Measurements from ENCODE around the gene SMARCA2. TPM values are rescaled to one million over a fixed set of nuclear protein-coding genes. Genes with fewer than 3 reads are reported as not detected.

The SMARCA2 gene
- total RNA-seq, 1 donor from 2014 or later: 110 TPM

DNA sequence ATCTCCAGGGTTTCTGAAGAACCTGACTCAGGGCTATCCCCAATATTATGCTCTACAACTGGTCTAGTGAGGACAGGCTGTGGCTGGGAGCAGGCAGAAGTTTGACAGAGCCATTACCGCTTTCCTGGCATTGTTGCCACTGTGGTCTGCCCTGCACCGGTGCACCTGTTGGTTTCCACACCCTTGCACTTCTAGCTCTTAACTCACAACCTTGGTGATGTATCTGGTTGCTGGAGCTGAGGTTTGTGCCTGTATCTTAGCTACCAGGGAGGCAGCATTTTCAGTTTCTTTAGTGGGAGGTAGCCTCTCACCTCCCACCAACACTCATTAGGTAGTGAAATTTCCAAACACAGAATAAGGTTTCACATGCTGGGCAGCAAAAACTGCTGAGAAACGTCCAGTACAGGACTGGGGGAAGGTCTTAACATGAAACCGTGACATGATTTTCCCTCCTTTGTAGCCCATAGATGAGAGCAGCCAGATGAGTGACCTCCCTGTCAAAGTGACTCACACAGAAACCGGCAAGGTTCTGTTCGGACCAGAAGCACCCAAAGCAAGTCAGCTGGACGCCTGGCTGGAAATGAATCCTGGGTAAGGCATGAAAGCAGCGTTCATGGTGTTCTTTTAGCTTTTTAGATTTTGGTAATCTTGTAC lies 57.7 kb downstream of the SMARCA2 start:
- H3K36me3 Mint-ChIP-seq (ENCODE audit: unreplicated experiment): peaks cover 54% of the 10 kb centered on the region
- no peak overlapping the region for H3K4me3 Mint-ChIP-seq (ENCODE audit: unreplicated experiment)
- H3K27me3 Mint-ChIP-seq (ENCODE audit: unreplicated experiment): no peaks in the 10 kb centered on the region
- no peaks in the 10 kb centered on the region for H3K9me3 Mint-ChIP-seq (ENCODE audit: unreplicated experiment)
- no peak overlapping the region for H3K27ac Mint-ChIP-seq (ENCODE audit: unreplicated experiment)
- TF ChIP-seq, protein P1, sequence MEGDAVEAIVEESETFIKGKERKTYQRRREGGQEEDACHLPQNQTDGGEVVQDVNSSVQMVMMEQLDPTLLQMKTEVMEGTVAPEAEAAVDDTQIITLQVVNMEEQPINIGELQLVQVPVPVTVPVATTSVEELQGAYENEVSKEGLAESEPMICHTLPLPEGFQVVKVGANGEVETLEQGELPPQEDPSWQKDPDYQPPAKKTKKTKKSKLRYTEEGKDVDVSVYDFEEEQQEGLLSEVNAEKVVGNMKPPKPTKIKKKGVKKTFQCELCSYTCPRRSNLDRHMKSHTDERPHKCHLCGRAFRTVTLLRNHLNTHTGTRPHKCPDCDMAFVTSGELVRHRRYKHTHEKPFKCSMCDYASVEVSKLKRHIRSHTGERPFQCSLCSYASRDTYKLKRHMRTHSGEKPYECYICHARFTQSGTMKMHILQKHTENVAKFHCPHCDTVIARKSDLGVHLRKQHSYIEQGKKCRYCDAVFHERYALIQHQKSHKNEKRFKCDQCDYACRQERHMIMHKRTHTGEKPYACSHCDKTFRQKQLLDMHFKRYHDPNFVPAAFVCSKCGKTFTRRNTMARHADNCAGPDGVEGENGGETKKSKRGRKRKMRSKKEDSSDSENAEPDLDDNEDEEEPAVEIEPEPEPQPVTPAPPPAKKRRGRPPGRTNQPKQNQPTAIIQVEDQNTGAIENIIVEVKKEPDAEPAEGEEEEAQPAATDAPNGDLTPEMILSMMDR (IDR thresholded peaks at IDR 0.05): no peak
- H3K4me1 Mint-ChIP-seq (ENCODE audit: unreplicated experiment): no peaks in the 10 kb centered on the region
- no peak for DNase-seq (ENCODE audit: extremely low spot score, unreplicated experiment)

GRCh38 chr9:2082772-2083171 lies 67.6 kb downstream of the SMARCA2 start:
- Mint-ChIP-seq H3K27ac (ENCODE audit: unreplicated experiment) (no peak overlapping the region), H3K27me3 (ENCODE audit: unreplicated experiment) (no peaks in the 10 kb centered on the region), H3K4me1 (ENCODE audit: unreplicated experiment) (peaks cover 27% of the 10 kb centered on the region), H3K4me3 (ENCODE audit: unreplicated experiment) (no peak overlapping the region), H3K9me3 (ENCODE audit: unreplicated experiment) (no peaks in the 10 kb centered on the region), H3K36me3 (ENCODE audit: unreplicated experiment) (peaks cover 46% of the 10 kb centered on the region)
- TF ChIP-seq, protein P1 (IDR thresholded peaks at IDR 0.05): no peak
- no peak for DNase-seq (ENCODE audit: extremely low spot score, unreplicated experiment)

GRCh38 chr9:2083479-2083878 lies 68.3 kb downstream of the SMARCA2 start:
- no peak for DNase-seq (ENCODE audit: extremely low spot score, unreplicated experiment)
- Mint-ChIP-seq H3K36me3 (ENCODE audit: unreplicated experiment) (peaks cover 43% of the 10 kb centered on the region), H3K4me1 (ENCODE audit: unreplicated experiment) (peaks cover 27% of the 10 kb centered on the region), H3K9me3 (ENCODE audit: unreplicated experiment) (no peaks in the 10 kb centered on the region), H3K4me3 (ENCODE audit: unreplicated experiment) (no peak overlapping the region), H3K27me3 (ENCODE audit: unreplicated experiment) (no peaks in the 10 kb centered on the region), H3K27ac (ENCODE audit: unreplicated experiment) (no peak overlapping the region)
- TF ChIP-seq, protein P1 (IDR thresholded peaks at IDR 0.05): no peak

DNA sequence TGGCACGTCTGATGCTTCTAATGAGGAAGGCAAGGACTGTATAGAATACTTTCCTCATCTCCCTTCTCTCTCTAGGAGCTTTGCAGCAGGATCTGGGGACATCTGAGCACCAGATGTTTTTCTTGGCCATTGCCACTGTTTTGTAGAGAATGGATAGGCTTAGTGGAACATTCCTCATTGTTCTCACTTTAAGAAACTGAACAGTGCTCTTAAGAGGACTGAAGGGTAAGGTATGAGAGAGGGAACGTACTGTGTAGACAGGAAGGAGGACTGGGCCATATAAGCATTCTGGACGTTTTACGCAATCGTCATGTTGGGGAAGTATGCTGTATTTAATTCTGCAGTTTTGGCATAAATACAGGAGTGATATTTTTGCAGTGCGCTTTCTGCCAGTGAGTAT lies 70.6 kb downstream of the SMARCA2 start:
- Mint-ChIP-seq H3K36me3 (ENCODE audit: unreplicated experiment) (peaks cover 37% of the 10 kb centered on the region), H3K27me3 (ENCODE audit: unreplicated experiment) (no peaks in the 10 kb centered on the region), H3K9me3 (ENCODE audit: unreplicated experiment) (no peaks in the 10 kb centered on the region), H3K4me3 (ENCODE audit: unreplicated experiment) (no peak overlapping the region), H3K27ac (ENCODE audit: unreplicated experiment) (no peak overlapping the region), H3K4me1 (ENCODE audit: unreplicated experiment) (peaks cover 27% of the 10 kb centered on the region)
- no peak for DNase-seq (ENCODE audit: extremely low spot score, unreplicated experiment)
- TF ChIP-seq, protein P1 (IDR thresholded peaks at IDR 0.05): no peak

DNA sequence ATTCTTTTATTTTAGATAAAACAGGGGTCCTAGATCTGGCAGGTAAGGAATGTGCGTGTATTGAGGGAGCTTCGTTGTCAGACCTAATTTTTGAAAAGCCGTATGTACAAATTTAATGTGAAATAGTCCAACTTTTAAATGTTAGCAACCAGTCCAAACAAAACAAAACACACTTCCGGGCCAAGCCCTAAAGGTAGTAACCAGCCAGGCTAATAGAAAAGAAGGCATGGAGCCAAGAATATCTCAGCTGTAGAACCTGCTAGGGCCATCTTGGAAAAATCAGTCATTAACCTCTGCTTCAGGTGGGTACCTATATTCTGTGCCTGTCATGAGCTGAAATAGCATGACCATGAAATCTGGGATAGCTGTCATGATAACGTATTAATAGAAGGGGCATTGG lies 71.0 kb downstream of the SMARCA2 start:
- Mint-ChIP-seq H3K4me1 (ENCODE audit: unreplicated experiment) (peaks cover 28% of the 10 kb centered on the region), H3K9me3 (ENCODE audit: unreplicated experiment) (no peaks in the 10 kb centered on the region), H3K27me3 (ENCODE audit: unreplicated experiment) (no peaks in the 10 kb centered on the region), H3K4me3 (ENCODE audit: unreplicated experiment) (no peak overlapping the region), H3K27ac (ENCODE audit: unreplicated experiment) (no peak overlapping the region), H3K36me3 (ENCODE audit: unreplicated experiment) (peaks cover 39% of the 10 kb centered on the region)
- no peak for DNase-seq (ENCODE audit: extremely low spot score, unreplicated experiment)
- TF ChIP-seq, protein P1 (IDR thresholded peaks at IDR 0.05): no peak
